ENCODE measurements around the gene NUP210.
A peak's percentile ranks its signal among the peaks of the same experiment; 100 is the strongest.

The NUP210 gene

GRCh38 chr3:13352621-13353131, 67.4 kb downstream of the NUP210 start:
- no peaks in the 10 kb centered on the region for H3K27me3 ChIP-seq (replicated peaks; ENCODE audit: control insufficient read depth, insufficient read depth, low read length, poor library complexity, severe bottlenecking)
- H3K27ac ChIP-seq (ENCODE audit: insufficient read depth, low read length, poor library complexity, severe bottlenecking): peak overlapping the region; percentile 24
- no peaks in the 10 kb centered on the region for H3K9me3 ChIP-seq (ENCODE audit: control insufficient read depth, low read length)
- peaks cover 22% of the 10 kb centered on the region for H3K4me1 ChIP-seq (ENCODE audit: control insufficient read depth, insufficient read depth, low read length, poor library complexity, severe bottlenecking)
- no peak for DNase-seq
- peaks cover 77% of the 10 kb centered on the region for H3K36me3 ChIP-seq (ENCODE audit: control insufficient read depth, insufficient read depth, low read length)
- H3K4me3 ChIP-seq (ENCODE audit: insufficient read depth, low read depth, low read length, poor library complexity, severe bottlenecking): no peak overlapping the region

- H3K27ac ChIP-seq (ENCODE audit: insufficient read depth, low read length, poor library complexity, severe bottlenecking): no peak overlapping the region
- peaks cover 36% of the 10 kb centered on the region for H3K4me1 ChIP-seq (ENCODE audit: control insufficient read depth, insufficient read depth, low read length, poor library complexity, severe bottlenecking)
- H3K27me3 ChIP-seq (replicated peaks; ENCODE audit: control insufficient read depth, insufficient read depth, low read length, poor library complexity, severe bottlenecking): no peaks in the 10 kb centered on the region
- H3K36me3 ChIP-seq (ENCODE audit: control insufficient read depth, insufficient read depth, low read length): peaks cover 56% of the 10 kb centered on the region
- no peak overlapping the region for H3K4me3 ChIP-seq (ENCODE audit: insufficient read depth, low read depth, low read length, poor library complexity, severe bottlenecking)
- DNase-seq: no peak
- H3K9me3 ChIP-seq (ENCODE audit: control insufficient read depth, low read length): no peaks in the 10 kb centered on the region
Observed at GRCh38 chr3:13349823-13350222, 70.3 kb downstream of the NUP210 start.

- Histone ChIP-seq H3K27me3 (replicated peaks; ENCODE audit: control insufficient read depth, insufficient read depth, low read length, poor library complexity, severe bottlenecking) (no peaks in the 10 kb centered on the region), H3K36me3 (ENCODE audit: control insufficient read depth, insufficient read depth, low read length) (peaks cover 49% of the 10 kb centered on the region), H3K4me3 (ENCODE audit: insufficient read depth, low read depth, low read length, poor library complexity, severe bottlenecking) (peak overlapping the region; percentile 14), H3K27ac (ENCODE audit: insufficient read depth, low read length, poor library complexity, severe bottlenecking) (peak overlapping the region; percentile 43), H3K4me1 (ENCODE audit: control insufficient read depth, insufficient read depth, low read length, poor library complexity, severe bottlenecking) (peaks cover 36% of the 10 kb centered on the region), H3K9me3 (ENCODE audit: control insufficient read depth, low read length) (no peaks in the 10 kb centered on the region)
- DNase-seq: no peak
Observed at GRCh38 chr3:13348661-13349396, 71.3 kb downstream of the NUP210 start.

- Histone ChIP-seq H3K36me3 (ENCODE audit: control insufficient read depth, insufficient read depth, low read length) (peaks cover 42% of the 10 kb centered on the region), H3K9me3 (ENCODE audit: control insufficient read depth, low read length) (no peaks in the 10 kb centered on the region), H3K4me3 (ENCODE audit: insufficient read depth, low read depth, low read length, poor library complexity, severe bottlenecking) (no peak overlapping the region), H3K27ac (ENCODE audit: insufficient read depth, low read length, poor library complexity, severe bottlenecking) (peak overlapping the region; percentile 43), H3K4me1 (ENCODE audit: control insufficient read depth, insufficient read depth, low read length, poor library complexity, severe bottlenecking) (peaks cover 36% of the 10 kb centered on the region), H3K27me3 (replicated peaks; ENCODE audit: control insufficient read depth, insufficient read depth, low read length, poor library complexity, severe bottlenecking) (no peaks in the 10 kb centered on the region)
- no peak for DNase-seq
Observed at GRCh38 chr3:13348100-13348499, 72.0 kb downstream of the NUP210 start.

GRCh38 chr3:13347390-13347950, 72.7 kb downstream of the NUP210 start:
- Histone ChIP-seq H3K36me3 (ENCODE audit: control insufficient read depth, insufficient read depth, low read length) (peaks cover 39% of the 10 kb centered on the region), H3K27me3 (replicated peaks; ENCODE audit: control insufficient read depth, insufficient read depth, low read length, poor library complexity, severe bottlenecking) (no peaks in the 10 kb centered on the region), H3K4me3 (ENCODE audit: insufficient read depth, low read depth, low read length, poor library complexity, severe bottlenecking) (no peak overlapping the region), H3K27ac (ENCODE audit: insufficient read depth, low read length, poor library complexity, severe bottlenecking) (peak overlapping the region; percentile 43), H3K4me1 (ENCODE audit: control insufficient read depth, insufficient read depth, low read length, poor library complexity, severe bottlenecking) (peaks cover 36% of the 10 kb centered on the region), H3K9me3 (ENCODE audit: control insufficient read depth, low read length) (no peaks in the 10 kb centered on the region)
- no peak for DNase-seq

GRCh38 chr3:13346481-13347389, 73.4 kb downstream of the NUP210 start:
- H3K27me3 ChIP-seq (replicated peaks; ENCODE audit: control insufficient read depth, insufficient read depth, low read length, poor library complexity, severe bottlenecking): no peaks in the 10 kb centered on the region
- DNase-seq: peak; percentile 53 to 67 (median 66)
- H3K9me3 ChIP-seq (ENCODE audit: control insufficient read depth, low read length): no peaks in the 10 kb centered on the region
- H3K27ac ChIP-seq (ENCODE audit: insufficient read depth, low read length, poor library complexity, severe bottlenecking): peak overlapping the region; percentile 55
- no peak overlapping the region for H3K4me3 ChIP-seq (ENCODE audit: insufficient read depth, low read depth, low read length, poor library complexity, severe bottlenecking)
- H3K4me1 ChIP-seq (ENCODE audit: control insufficient read depth, insufficient read depth, low read length, poor library complexity, severe bottlenecking): peaks cover 36% of the 10 kb centered on the region
- H3K36me3 ChIP-seq (ENCODE audit: control insufficient read depth, insufficient read depth, low read length): peaks cover 39% of the 10 kb centered on the region

- no peak for DNase-seq
- H3K27ac ChIP-seq (ENCODE audit: insufficient read depth, low read length, poor library complexity, severe bottlenecking): no peak overlapping the region
- H3K4me3 ChIP-seq (ENCODE audit: insufficient read depth, low read depth, low read length, poor library complexity, severe bottlenecking): no peak overlapping the region
- H3K9me3 ChIP-seq (ENCODE audit: control insufficient read depth, low read length): no peaks in the 10 kb centered on the region
- no peaks in the 10 kb centered on the region for H3K27me3 ChIP-seq (replicated peaks; ENCODE audit: control insufficient read depth, insufficient read depth, low read length, poor library complexity, severe bottlenecking)
- peaks cover 43% of the 10 kb centered on the region for H3K36me3 ChIP-seq (ENCODE audit: control insufficient read depth, insufficient read depth, low read length)
- H3K4me1 ChIP-seq (ENCODE audit: control insufficient read depth, insufficient read depth, low read length, poor library complexity, severe bottlenecking): peaks cover 36% of the 10 kb centered on the region
Observed at GRCh38 chr3:13345772-13346171, 74.3 kb downstream of the NUP210 start.

GRCh38 chr3:13345284-13345683, 74.8 kb downstream of the NUP210 start:
- H3K27me3 ChIP-seq (replicated peaks; ENCODE audit: control insufficient read depth, insufficient read depth, low read length, poor library complexity, severe bottlenecking): no peaks in the 10 kb centered on the region
- DNase-seq: no peak
- H3K4me3 ChIP-seq (ENCODE audit: insufficient read depth, low read depth, low read length, poor library complexity, severe bottlenecking): no peak overlapping the region
- no peak overlapping the region for H3K27ac ChIP-seq (ENCODE audit: insufficient read depth, low read length, poor library complexity, severe bottlenecking)
- peaks cover 36% of the 10 kb centered on the region for H3K4me1 ChIP-seq (ENCODE audit: control insufficient read depth, insufficient read depth, low read length, poor library complexity, severe bottlenecking)
- peaks cover 48% of the 10 kb centered on the region for H3K36me3 ChIP-seq (ENCODE audit: control insufficient read depth, insufficient read depth, low read length)
- no peaks in the 10 kb centered on the region for H3K9me3 ChIP-seq (ENCODE audit: control insufficient read depth, low read length)

- Histone ChIP-seq H3K27ac (ENCODE audit: insufficient read depth, low read length, poor library complexity, severe bottlenecking) (no peak overlapping the region), H3K4me3 (ENCODE audit: insufficient read depth, low read depth, low read length, poor library complexity, severe bottlenecking) (no peak overlapping the region), H3K9me3 (ENCODE audit: control insufficient read depth, low read length) (no peaks in the 10 kb centered on the region), H3K27me3 (replicated peaks; ENCODE audit: control insufficient read depth, insufficient read depth, low read length, poor library complexity, severe bottlenecking) (no peaks in the 10 kb centered on the region), H3K4me1 (ENCODE audit: control insufficient read depth, insufficient read depth, low read length, poor library complexity, severe bottlenecking) (peaks cover 32% of the 10 kb centered on the region), H3K36me3 (ENCODE audit: control insufficient read depth, insufficient read depth, low read length) (peaks cover 53% of the 10 kb centered on the region)
- DNase-seq: no peak
Observed at GRCh38 chr3:13344663-13345062, 75.5 kb downstream of the NUP210 start.
